Measurements from ENCODE around the gene NLGN4X.

The NLGN4X gene

GRCh38 chrX:6228720-6229119 is at the start of gene NLGN4X:
Gene NLGN4X (minus strand): TSS chrX:6228867. CDS start chrX:6151466, 77,401 bp downstream.
- no peak within 1 kb of the TSS for H3K27ac Mint-ChIP-seq
- no peaks in the 10 kb centered on the region for H3K4me1 Mint-ChIP-seq (ENCODE audit: low read depth)
- H3K27me3 Mint-ChIP-seq, result peaks cover 38% of the 10 kb centered on the region
- intact Hi-C loops (cut with micrococcal nuclease), result no loop called here
- no peaks in the 10 kb centered on the region for H3K9me3 Mint-ChIP-seq
- H3K36me3 Mint-ChIP-seq (ENCODE audit: low read depth), result no peaks in the 10 kb centered on the region
- H3K4me3 Mint-ChIP-seq, result no peak within 1 kb of the TSS

GRCh38 chrX:6266041-6266440 is 37.4 kb upstream of the NLGN4X start:
- H3K9me3 Mint-ChIP-seq, result no peaks in the 10 kb centered on the region

GRCh38 chrX:6262959-6263358 is 34.3 kb upstream of the NLGN4X start:
- Mint-ChIP-seq H3K4me3 (no peak overlapping the region), H3K9me3 (no peaks in the 10 kb centered on the region), H3K4me1 (ENCODE audit: low read depth) (no peaks in the 10 kb centered on the region), H3K27me3 (no peaks in the 10 kb centered on the region), H3K27ac (no peak overlapping the region), H3K36me3 (ENCODE audit: low read depth) (no peaks in the 10 kb centered on the region)
- intact Hi-C loops (cut with micrococcal nuclease), result no loop called here

More at GRCh38 chrX:6266041-6266440, 37.4 kb upstream of the NLGN4X start:
- intact Hi-C loops (cut with micrococcal nuclease), result no loop called here
- Mint-ChIP-seq H3K27ac (no peak overlapping the region), H3K36me3 (ENCODE audit: low read depth) (no peaks in the 10 kb centered on the region), H3K27me3 (no peaks in the 10 kb centered on the region), H3K4me1 (ENCODE audit: low read depth) (no peaks in the 10 kb centered on the region), H3K4me3 (no peak overlapping the region)

- Mint-ChIP-seq H3K36me3 (ENCODE audit: low read depth) (no peaks in the 10 kb centered on the region), H3K4me3 (no peak overlapping the region)
- intact Hi-C loops (cut with micrococcal nuclease), result no loop called here
Measured at GRCh38 chrX:6257025-6257424, 28.4 kb upstream of the NLGN4X start.

GRCh38 chrX:6244666-6245065 is 16.0 kb upstream of the NLGN4X start:
- Mint-ChIP-seq H3K9me3 (peaks cover 14% of the 10 kb centered on the region), H3K36me3 (ENCODE audit: low read depth) (no peaks in the 10 kb centered on the region), H3K27ac (no peak overlapping the region), H3K4me1 (ENCODE audit: low read depth) (no peaks in the 10 kb centered on the region), H3K4me3 (no peak overlapping the region), H3K27me3 (no peaks in the 10 kb centered on the region)
- intact Hi-C loops (cut with micrococcal nuclease), result no loop called here

More at GRCh38 chrX:6257025-6257424, 28.4 kb upstream of the NLGN4X start:
- H3K9me3 Mint-ChIP-seq, result peaks cover 10% of the 10 kb centered on the region
- H3K27me3 Mint-ChIP-seq, result no peaks in the 10 kb centered on the region
- H3K4me1 Mint-ChIP-seq (ENCODE audit: low read depth), result no peaks in the 10 kb centered on the region
- H3K27ac Mint-ChIP-seq, result no peak overlapping the region

- Mint-ChIP-seq H3K27me3 (no peaks in the 10 kb centered on the region), H3K4me1 (ENCODE audit: low read depth) (no peaks in the 10 kb centered on the region), H3K4me3 (no peak overlapping the region), H3K36me3 (ENCODE audit: low read depth) (no peaks in the 10 kb centered on the region), H3K9me3 (no peaks in the 10 kb centered on the region), H3K27ac (no peak overlapping the region)
- intact Hi-C loops (cut with micrococcal nuclease), result no loop called here
Measured at GRCh38 chrX:6238576-6238975, 9.9 kb upstream of the NLGN4X start.

GRCh38 chrX:6227935-6228334 is 732 bp downstream of the NLGN4X start:
- Mint-ChIP-seq H3K4me1 (ENCODE audit: low read depth) (no peaks in the 10 kb centered on the region), H3K27me3 (peaks cover 38% of the 10 kb centered on the region), H3K36me3 (ENCODE audit: low read depth) (no peaks in the 10 kb centered on the region), H3K27ac (no peak overlapping the region), H3K9me3 (no peaks in the 10 kb centered on the region), H3K4me3 (no peak overlapping the region)
- intact Hi-C loops (cut with micrococcal nuclease), result no loop called here

- intact Hi-C loops (cut with micrococcal nuclease), result no loop called here
- Mint-ChIP-seq H3K27me3 (peaks cover 38% of the 10 kb centered on the region), H3K4me3 (no peak overlapping the region), H3K9me3 (no peaks in the 10 kb centered on the region), H3K27ac (no peak overlapping the region), H3K36me3 (ENCODE audit: low read depth) (no peaks in the 10 kb centered on the region), H3K4me1 (ENCODE audit: low read depth) (no peaks in the 10 kb centered on the region)
Measured at GRCh38 chrX:6227453-6227835, 1.2 kb downstream of the NLGN4X start.

GRCh38 chrX:6226596-6227452 is 1.8 kb downstream of the NLGN4X start:
- no peaks in the 10 kb centered on the region for H3K4me1 Mint-ChIP-seq (ENCODE audit: low read depth)
- intact Hi-C loops (cut with micrococcal nuclease), result no loop called here
- peaks cover 38% of the 10 kb centered on the region for H3K27me3 Mint-ChIP-seq
- no peaks in the 10 kb centered on the region for H3K36me3 Mint-ChIP-seq (ENCODE audit: low read depth)
- no peak overlapping the region for H3K4me3 Mint-ChIP-seq
- no peak overlapping the region for H3K27ac Mint-ChIP-seq
- no peaks in the 10 kb centered on the region for H3K9me3 Mint-ChIP-seq

GRCh38 chrX:6225911-6226595 is 2.6 kb downstream of the NLGN4X start:
- intact Hi-C loops (cut with micrococcal nuclease), result no loop called here
- Mint-ChIP-seq H3K4me3 (no peak overlapping the region), H3K4me1 (ENCODE audit: low read depth) (no peaks in the 10 kb centered on the region), H3K36me3 (ENCODE audit: low read depth) (no peaks in the 10 kb centered on the region), H3K9me3 (no peaks in the 10 kb centered on the region), H3K27me3 (peaks cover 38% of the 10 kb centered on the region), H3K27ac (no peak overlapping the region)

GRCh38 chrX:6225288-6225910 is 3.3 kb downstream of the NLGN4X start:
- intact Hi-C loops (cut with micrococcal nuclease), result no loop called here
- Mint-ChIP-seq H3K4me1 (ENCODE audit: low read depth) (no peaks in the 10 kb centered on the region), H3K27me3 (peaks cover 38% of the 10 kb centered on the region), H3K9me3 (no peaks in the 10 kb centered on the region), H3K4me3 (no peak overlapping the region), H3K27ac (no peak overlapping the region), H3K36me3 (ENCODE audit: low read depth) (no peaks in the 10 kb centered on the region)

GRCh38 chrX:6223516-6223915 is 5.2 kb downstream of the NLGN4X start:
- H3K4me1 Mint-ChIP-seq (ENCODE audit: low read depth), result no peaks in the 10 kb centered on the region
- no peak overlapping the region for H3K4me3 Mint-ChIP-seq
- no peaks in the 10 kb centered on the region for H3K36me3 Mint-ChIP-seq (ENCODE audit: low read depth)
- peaks cover 29% of the 10 kb centered on the region for H3K27me3 Mint-ChIP-seq
- intact Hi-C loops (cut with micrococcal nuclease), result no loop called here
- no peak overlapping the region for H3K27ac Mint-ChIP-seq
- H3K9me3 Mint-ChIP-seq, result no peaks in the 10 kb centered on the region

- Mint-ChIP-seq H3K9me3 (no peaks in the 10 kb centered on the region), H3K27me3 (no peaks in the 10 kb centered on the region), H3K4me3 (no peak overlapping the region), H3K36me3 (ENCODE audit: low read depth) (no peaks in the 10 kb centered on the region), H3K27ac (no peak overlapping the region), H3K4me1 (ENCODE audit: low read depth) (no peaks in the 10 kb centered on the region)
- intact Hi-C loops (cut with micrococcal nuclease), result no loop called here
Measured at GRCh38 chrX:6210230-6210629, 18.4 kb downstream of the NLGN4X start.
